Natural killer cell treated with Interleukin-12 subunit alpha and Interleukin-12 subunit beta and Interleukin-15 and Interleukin-18, amount 100 ng/mL, for 72 hours (primary cell): ENCODE data around the gene TRAFD1. TPM values are rescaled to one million over a fixed set of nuclear protein-coding genes. Genes with fewer than 3 reads are reported as not detected.
A peak's percentile ranks its signal among the peaks of the same experiment; 100 is the strongest.
"Not testable (repeated sequence)": the region's sequence is repeated elsewhere in the genome, so short reads cannot be mapped to it uniquely, and the experiment has no call there.

Source experiments
- ATAC-seq, 2 donors: fragments of 150-1000 bp; cut with Tn5 transposase in 1 of 2; sonication (Bioruptor Pico), chemical (Tn5 transposase) in 1 of 2; 2 replicates each; pipeline ENCODE4 v1.10.0; 2021
- DNase-seq: peaks from one replicate; pipeline ENCODE4 v3.0.0; 2022; ENCODE audit warnings: low spot score
- H3K27ac Mint-ChIP-seq, 2 donors: 1 replicate in 1 of 2; 2 replicates in 1 of 2; pipeline ENCODE4 v1.8.0; 2022; ENCODE audit warnings: mixed read lengths in 2 of 2, mild to moderate bottlenecking in 1 of 2, moderate library complexity in 1 of 2
- H3K27me3 Mint-ChIP-seq, 2 donors: 1 replicate in 1 of 2; 2 replicates in 1 of 2; pipeline ENCODE4 v1.8.0; 2022; ENCODE audit warnings: mixed read lengths in 2 of 2
- H3K36me3 Mint-ChIP-seq: one replicate; pipeline ENCODE4 v1.8.0; 2022; ENCODE audit warnings: mixed read lengths
- H3K4me1 Mint-ChIP-seq, 2 donors: 1 replicate in 1 of 2; 2 replicates in 1 of 2; pipeline ENCODE4 v1.8.0; 2022; ENCODE audit warnings: low read depth in 2 of 2, mixed read lengths in 2 of 2, mild to moderate bottlenecking in 1 of 2
- H3K4me3 Mint-ChIP-seq: one replicate; pipeline ENCODE4 v1.8.0; 2022; ENCODE audit warnings: mixed read lengths
- H3K9me3 Mint-ChIP-seq: 2 replicates; pipeline ENCODE4 v1.8.0; 2022; ENCODE audit warnings: mixed read lengths
- total RNA-seq, 2 donors: library from RNA; stranded (reverse); gene quantifications; one replicate each; pipeline ENCODE4 v1.2.3, GENCODE V29; 2022

TRAFD1 gene
- total RNA-seq, 2 donors from 2014 or later = 50.9 to 81.4 TPM

DNA sequence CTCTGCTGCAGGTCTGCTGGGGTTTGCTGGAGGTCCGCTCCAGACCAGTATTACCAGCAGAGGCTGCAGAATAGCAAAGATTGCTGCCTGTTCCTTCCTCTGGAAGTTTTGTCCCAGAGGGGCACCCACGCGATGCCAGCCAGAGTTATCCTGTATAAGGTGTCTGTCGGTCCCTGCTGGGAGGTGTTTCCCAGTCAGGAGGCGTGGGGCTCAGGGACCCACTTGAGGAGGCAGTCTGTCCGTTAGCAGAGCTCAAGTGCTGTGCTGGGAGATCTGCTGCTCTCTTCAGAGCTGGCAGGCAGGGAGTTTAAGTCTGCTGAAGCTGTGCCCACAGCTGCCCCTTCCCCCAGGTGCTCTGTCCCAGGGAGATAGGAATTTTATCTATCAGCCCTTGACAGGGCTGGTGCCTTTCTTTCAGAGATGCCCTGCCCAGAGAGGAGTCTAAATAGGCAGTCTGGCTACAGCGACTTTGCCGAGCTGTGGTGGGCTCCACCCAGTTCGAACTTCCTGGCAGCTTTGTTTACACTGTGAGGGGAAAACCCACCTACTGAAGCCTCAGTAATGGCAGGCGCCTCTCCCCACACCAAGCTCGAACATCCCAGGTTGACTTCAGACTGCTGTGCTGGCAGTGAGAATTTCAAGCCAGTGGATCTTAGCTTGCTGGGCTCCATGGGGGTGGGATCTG, 33.2 kb downstream of the TRAFD1 start:
- not testable (repeated sequence) for H3K4me3 Mint-ChIP-seq, H3K27me3 Mint-ChIP-seq, DNase-seq, H3K9me3 Mint-ChIP-seq
- H3K4me1 Mint-ChIP-seq = peaks cover 18 to 20% of the 10 kb centered on the region in 2 donors
- H3K27ac Mint-ChIP-seq = peak overlapping the region in 1 of 2 donors; percentile 78
- peaks cover 40% of the 10 kb centered on the region for H3K36me3 Mint-ChIP-seq
- peak in 1 of 2 donors; percentile 38 for ATAC-seq

DNA sequence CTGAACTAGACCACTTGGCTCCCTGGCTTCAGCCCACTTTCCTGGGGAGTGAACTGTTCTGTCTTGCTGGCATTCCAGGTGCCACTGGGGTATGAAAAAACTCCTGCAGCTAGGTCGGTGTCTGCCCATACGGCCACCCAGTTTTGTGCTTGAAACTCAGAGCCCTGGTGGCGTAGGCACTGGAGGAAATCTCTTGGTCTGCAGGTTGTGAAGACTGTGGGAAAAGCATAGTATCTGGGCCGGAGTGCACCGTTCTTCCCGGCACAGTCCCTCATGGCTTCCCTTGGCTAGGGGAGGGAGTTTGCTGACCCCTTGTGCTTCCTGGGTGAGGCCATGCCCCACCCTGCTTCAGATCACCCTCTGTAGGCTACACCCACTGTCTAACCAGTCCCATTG, 33.8 kb downstream of the TRAFD1 start:
- DNase-seq (no peak), ATAC-seq (no peak)
- Mint-ChIP-seq H3K36me3 (peaks cover 35% of the 10 kb centered on the region), H3K4me3 (no peak overlapping the region), H3K4me1 (peaks cover 18 to 20% of the 10 kb centered on the region in 2 donors), H3K27me3 (no peaks in the 10 kb centered on the region), H3K9me3 (peaks cover 7% of the 10 kb centered on the region), H3K27ac (peak overlapping the region in 1 of 2 donors; percentile 78)

DNA sequence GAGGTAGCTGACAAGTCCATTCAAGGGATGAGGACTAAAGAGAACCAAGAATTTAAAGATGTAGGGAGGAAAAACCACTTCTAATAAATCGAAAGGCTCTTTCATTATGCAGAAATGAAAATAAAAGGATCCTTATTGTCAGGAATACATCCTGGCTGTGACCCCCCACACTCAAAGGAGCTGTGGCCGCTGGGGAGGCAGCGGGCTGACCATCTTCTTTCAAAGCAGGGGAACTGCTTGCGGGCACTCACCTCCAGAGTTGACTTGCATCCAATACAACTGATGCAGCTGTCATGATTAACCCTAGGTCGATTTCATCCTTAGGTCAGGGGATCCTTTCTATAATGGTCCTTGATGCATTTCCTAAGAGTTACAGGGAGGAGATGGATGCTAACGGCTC, 35.3 kb downstream of the TRAFD1 start:
- Mint-ChIP-seq H3K9me3 (peaks cover 7% of the 10 kb centered on the region), H3K27ac (no peak overlapping the region), H3K27me3 (no peaks in the 10 kb centered on the region), H3K36me3 (peaks cover 29% of the 10 kb centered on the region), H3K4me3 (no peak overlapping the region), H3K4me1 (peaks cover 18 to 20% of the 10 kb centered on the region in 2 donors)
- no peak for ATAC-seq
- no peak for DNase-seq

DNA sequence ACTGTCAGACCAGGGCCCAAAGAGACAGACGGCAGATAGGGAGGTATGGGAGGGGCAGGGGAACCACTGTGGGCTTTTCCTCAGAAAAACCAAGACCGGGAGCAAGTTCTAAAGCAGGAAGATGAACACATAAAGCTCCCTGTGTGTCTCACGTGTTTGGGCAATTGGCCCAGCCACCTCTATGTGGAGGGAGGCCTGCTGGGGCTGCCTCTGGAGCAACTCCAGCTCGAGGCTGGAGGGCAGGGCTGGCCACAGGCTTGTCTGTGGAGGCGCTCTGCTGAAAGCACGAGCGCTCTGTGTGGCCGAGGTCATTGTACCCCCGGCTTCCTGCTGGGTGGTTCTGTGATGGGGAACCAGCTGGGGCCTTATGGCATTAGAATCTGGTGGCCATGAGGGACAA, 36.4 kb downstream of the TRAFD1 start:
- Mint-ChIP-seq H3K36me3 (peaks cover 18% of the 10 kb centered on the region), H3K4me3 (no peak overlapping the region), H3K27ac (peak overlapping the region in 1 of 2 donors; percentile 70), H3K4me1 (peaks cover 11 to 17% of the 10 kb centered on the region in 2 donors), H3K9me3 (peaks cover 7% of the 10 kb centered on the region), H3K27me3 (no peaks in the 10 kb centered on the region)
- ATAC-seq = no peak
- DNase-seq = no peak

DNA sequence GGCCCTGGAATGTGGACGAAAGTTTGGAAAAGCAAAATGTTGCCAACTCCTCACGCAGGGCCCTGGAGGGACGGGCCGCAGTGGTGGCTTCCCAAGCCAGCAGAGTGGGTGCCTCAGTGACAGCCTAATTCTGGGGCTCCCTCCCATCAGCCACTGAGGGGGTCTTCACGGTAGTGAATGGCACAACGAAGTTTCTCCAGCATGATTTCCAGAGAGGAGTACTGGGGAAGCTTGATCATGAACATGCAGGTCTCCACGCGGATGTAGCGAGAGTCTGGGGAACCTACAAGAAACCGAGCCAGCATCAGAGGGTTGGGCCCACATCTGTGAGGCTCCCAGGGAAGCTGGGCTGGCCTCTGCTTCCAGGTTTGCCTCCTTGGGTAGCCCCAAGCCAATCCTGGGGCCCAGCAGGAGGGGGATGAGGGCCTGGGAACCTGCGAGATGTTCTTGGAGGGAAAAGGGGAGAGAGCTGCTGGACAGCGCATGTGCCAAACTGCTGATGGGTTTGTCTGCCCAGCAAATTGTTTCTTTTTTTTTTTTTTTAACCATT, 37.0 kb downstream of the TRAFD1 start:
- ATAC-seq (no peak), DNase-seq (no peak)
- H3K4me1 Mint-ChIP-seq = peaks cover 11 to 13% of the 10 kb centered on the region in 2 donors
- H3K27me3 Mint-ChIP-seq = no peaks in the 10 kb centered on the region
- H3K36me3 Mint-ChIP-seq = peaks cover 12% of the 10 kb centered on the region
- peak overlapping the region in 1 of 2 donors; percentile 70 for H3K27ac Mint-ChIP-seq
- H3K4me3 Mint-ChIP-seq = no peak overlapping the region
- peaks cover 7% of the 10 kb centered on the region for H3K9me3 Mint-ChIP-seq

DNA sequence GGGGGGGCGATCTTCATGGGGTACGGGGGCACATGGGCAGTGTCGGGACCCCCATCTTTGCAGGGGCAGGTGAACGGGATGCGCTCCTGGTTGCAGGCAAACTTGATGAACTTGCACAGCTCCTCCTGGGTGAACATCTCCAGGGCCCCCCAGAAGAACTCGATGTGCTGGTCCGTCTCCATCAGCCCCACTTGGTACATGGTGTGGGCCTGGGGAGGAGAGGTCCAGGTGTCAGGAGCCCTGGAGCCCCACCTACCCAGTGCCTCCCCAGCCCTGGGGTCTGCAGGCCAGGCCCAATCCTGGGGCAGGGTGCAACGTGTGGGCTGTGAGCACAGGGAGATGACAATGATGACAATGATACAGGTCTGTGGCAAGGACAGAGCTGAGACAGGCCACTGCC, 37.7 kb downstream of the TRAFD1 start:
- Mint-ChIP-seq H3K36me3 (peaks cover 5% of the 10 kb centered on the region), H3K4me1 (peaks cover 5 to 9% of the 10 kb centered on the region in 2 donors), H3K4me3 (no peak overlapping the region), H3K27ac (no peak overlapping the region), H3K9me3 (peaks cover 3% of the 10 kb centered on the region), H3K27me3 (no peaks in the 10 kb centered on the region)
- ATAC-seq (no peak), DNase-seq (no peak)

DNA sequence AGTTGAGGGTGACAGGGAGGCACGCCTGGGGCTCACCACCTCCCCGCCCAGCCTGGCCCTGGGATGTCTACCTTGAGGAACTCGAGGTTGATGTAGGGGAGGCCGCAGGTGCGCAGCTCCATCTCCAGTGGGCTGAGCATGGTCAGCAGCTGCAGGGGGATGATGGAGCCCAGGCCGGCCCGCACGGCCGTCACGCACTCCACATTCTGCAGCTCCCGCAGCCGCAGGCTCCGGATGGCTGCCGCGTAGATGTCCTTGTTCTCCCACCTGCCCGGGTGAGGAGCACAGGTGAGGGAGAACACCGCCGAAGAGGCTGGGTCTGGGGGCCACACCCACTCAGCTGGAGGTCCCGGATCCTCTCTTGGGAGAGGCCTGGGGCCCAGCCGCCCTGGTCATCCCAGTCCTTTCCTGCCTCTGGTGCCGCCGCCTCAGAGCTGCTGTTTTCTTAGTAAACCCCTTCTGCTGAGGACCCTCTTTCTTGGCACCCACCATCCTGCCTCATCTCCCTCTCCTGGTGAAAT, 38.2 kb downstream of the TRAFD1 start:
- H3K9me3 Mint-ChIP-seq = no peaks in the 10 kb centered on the region
- DNase-seq = no peak
- no peak overlapping the region for H3K4me3 Mint-ChIP-seq
- no peak overlapping the region for H3K27ac Mint-ChIP-seq
- no peaks in the 10 kb centered on the region for H3K27me3 Mint-ChIP-seq
- peak in 1 of 2 donors; percentile 21 for ATAC-seq
- H3K4me1 Mint-ChIP-seq = peaks cover under 1 to 5% of the 10 kb centered on the region in 2 donors
- no peaks in the 10 kb centered on the region for H3K36me3 Mint-ChIP-seq

DNA sequence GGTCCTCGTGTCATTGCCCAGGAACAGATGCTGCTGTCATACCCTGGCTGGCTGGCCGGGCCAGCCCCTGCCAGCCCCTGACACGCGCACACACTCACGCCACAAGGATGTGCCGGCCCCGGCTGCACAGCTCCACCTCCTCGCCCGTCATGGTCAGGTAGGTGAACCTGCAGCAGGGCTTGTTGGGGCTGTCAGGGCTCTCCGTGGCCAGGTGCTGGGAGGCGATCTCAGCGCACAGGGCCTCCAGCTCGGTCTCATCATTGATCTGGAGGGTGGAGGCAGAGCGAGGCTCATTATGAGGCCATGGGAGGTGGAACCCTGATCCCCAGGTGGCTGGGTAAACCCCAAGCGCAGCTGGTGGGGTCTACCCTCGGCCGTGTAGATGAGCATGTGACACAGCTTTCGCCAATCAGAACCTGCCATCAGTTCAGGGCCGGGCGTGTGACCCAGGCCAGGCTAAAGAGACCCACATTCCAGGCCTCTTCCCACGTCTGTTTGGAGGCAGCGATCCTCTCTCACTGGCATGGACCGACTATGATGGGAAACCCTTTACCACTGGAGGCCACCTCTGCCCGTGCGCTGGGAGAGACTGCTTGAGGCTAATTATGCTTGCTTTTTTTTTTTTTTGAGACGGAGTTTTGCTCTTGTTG, 38.8 kb downstream of the TRAFD1 start:
- no peak for ATAC-seq
- H3K4me3 Mint-ChIP-seq = no peak overlapping the region
- H3K36me3 Mint-ChIP-seq = no peaks in the 10 kb centered on the region
- no peaks in the 10 kb centered on the region for H3K27me3 Mint-ChIP-seq
- no peak overlapping the region for H3K27ac Mint-ChIP-seq
- H3K4me1 Mint-ChIP-seq = peaks cover 0 to 4% of the 10 kb centered on the region in 2 donors
- no peak for DNase-seq
- no peaks in the 10 kb centered on the region for H3K9me3 Mint-ChIP-seq

DNA sequence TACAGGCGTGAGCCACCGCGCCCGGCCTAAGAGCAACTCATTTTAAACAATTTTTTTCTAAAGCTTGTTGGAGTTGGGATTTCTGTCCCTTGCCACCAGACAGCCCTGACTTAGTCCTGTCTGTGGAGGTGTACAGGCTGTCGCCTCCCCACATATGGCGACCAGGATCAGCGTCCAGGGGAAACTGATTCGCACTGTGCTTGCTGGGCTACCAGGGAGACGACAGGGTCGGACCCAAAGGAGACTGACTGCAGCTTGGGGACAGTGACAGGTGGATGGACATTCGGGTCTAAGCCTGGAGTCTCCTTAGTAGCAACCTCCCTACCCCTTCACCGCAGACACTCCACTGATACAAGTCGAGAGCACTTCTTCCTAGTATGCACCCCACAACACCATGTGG, 40.3 kb downstream of the TRAFD1 start:
- Mint-ChIP-seq H3K36me3 (no peaks in the 10 kb centered on the region), H3K27me3 (no peaks in the 10 kb centered on the region), H3K27ac (no peak overlapping the region), H3K9me3 (no peaks in the 10 kb centered on the region), H3K4me3 (no peak overlapping the region), H3K4me1 (no peaks in the 10 kb centered on the region)
- ATAC-seq = no peak
- DNase-seq = no peak

DNA sequence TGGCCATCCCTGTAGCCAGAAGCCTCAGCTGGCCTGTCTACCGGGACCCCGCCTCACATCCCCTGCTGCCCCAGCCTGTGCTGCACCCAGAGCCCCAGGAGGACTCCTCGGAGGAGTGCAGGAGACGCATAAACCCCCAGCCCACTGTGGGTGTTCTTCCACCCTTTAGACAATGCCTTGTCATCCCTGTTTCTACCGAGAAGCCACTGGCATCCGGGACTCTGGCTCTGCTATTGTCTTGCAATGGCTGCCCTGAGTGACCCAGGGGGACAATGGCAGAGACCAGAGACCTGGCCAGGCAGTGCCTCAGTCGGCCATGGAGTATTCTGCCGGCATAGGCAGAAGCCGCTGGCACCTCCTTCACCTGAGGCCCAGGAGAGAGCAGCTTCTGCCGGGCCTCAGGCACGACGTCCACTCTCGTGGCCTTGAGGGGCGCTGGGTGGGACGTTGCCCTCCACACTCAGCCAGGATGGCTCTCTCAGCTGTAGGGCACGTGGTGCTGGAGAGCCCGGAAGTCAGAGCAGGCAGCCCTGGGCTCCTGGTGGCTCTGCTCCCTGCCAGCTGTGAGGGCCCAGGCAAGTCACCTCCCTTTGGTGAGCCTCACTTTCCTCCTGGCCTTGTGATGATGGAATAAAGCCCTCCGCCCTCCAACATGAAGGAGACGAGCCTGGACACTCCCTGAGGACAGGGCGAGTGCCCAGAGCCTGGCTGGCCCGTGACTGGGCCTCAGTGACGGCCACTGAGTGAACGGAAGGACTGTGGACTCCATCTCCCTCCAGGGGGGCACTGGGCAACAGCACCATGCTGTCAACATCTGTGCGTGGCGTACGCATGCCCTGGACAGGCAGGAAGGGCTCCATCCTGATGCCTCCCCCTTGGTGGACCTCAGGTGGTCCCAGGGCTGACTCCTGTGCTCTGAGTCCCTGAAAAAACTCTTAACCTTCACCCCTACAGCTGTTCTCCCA, 41.0 kb downstream of the TRAFD1 start:
- Mint-ChIP-seq H3K36me3 (no peaks in the 10 kb centered on the region), H3K27ac (no peak overlapping the region), H3K4me3 (no peak overlapping the region), H3K4me1 (no peaks in the 10 kb centered on the region), H3K9me3 (no peaks in the 10 kb centered on the region), H3K27me3 (no peaks in the 10 kb centered on the region)
- DNase-seq = no peak
- no peak for ATAC-seq

DNA sequence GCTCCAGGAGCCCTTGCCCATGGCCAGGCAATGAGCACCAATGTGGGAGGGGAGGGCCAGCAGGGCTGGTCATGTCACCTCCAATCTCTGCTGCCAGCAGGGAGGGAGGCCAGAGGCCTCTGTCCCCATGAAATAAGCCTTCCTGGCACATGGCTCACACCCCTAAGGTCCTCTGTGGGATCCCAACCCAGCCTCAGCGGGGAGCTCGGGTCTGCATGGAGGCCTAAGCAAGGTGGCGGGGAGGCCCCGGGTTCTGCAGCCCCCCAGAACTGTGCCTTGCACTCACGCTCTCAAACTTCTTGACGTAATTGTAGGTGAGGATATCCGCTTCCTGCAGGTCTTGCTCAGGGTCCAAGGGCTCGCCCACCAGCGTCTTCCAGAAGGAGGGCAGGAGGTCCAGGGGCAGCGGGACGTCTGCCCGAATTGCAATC, 41.7 kb downstream of the TRAFD1 start:
- Mint-ChIP-seq H3K27me3 (no peaks in the 10 kb centered on the region), H3K36me3 (no peaks in the 10 kb centered on the region), H3K9me3 (no peaks in the 10 kb centered on the region), H3K27ac (no peak overlapping the region), H3K4me1 (no peaks in the 10 kb centered on the region), H3K4me3 (no peak overlapping the region)
- ATAC-seq (no peak), DNase-seq (no peak)

DNA sequence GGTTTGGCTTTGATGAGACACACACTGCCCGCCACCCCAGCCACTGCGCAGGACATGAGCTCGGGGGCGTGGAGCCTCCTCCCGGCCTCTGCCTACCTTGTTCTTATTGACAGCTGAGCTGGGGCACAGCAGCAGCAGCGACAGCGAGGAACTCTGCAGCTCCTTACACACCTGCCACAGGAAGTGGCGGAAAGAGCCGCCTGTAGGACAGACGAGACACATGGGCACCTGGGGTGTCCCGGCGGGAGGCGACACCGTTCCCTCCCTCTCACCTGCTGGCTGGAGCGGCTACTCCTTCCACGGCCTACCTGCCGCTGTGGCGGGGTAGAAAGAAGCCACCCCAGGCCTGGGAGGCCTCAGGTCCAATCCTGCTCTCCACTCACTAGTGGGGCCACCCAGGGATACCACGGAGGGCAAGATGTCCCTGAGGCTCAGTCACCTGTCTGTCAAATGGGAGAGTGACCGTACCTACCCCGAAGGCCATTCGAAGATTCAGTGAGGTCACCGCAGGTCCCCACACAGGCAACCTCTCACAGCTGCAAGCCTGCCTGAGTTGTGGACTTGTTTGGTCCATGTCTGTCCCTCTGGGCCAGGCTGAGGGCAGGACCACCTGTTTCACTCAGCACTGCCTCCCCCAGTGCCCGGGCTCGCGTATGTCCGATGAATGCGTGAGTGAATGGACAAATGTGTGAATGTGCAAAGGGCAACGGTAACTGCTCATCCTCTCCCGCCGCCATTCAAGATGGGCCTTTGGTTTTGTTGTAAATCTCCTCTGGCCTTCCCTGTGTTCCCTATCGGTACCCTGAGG, 42.6 kb downstream of the TRAFD1 start:
- no peaks in the 10 kb centered on the region for H3K27me3 Mint-ChIP-seq
- ATAC-seq (no peak), DNase-seq (no peak)
- H3K27ac Mint-ChIP-seq = peak overlapping the region in 1 of 2 donors; percentile 50
- H3K36me3 Mint-ChIP-seq = no peaks in the 10 kb centered on the region
- no peaks in the 10 kb centered on the region for H3K9me3 Mint-ChIP-seq
- no peak overlapping the region for H3K4me3 Mint-ChIP-seq
- no peaks in the 10 kb centered on the region for H3K4me1 Mint-ChIP-seq

DNA sequence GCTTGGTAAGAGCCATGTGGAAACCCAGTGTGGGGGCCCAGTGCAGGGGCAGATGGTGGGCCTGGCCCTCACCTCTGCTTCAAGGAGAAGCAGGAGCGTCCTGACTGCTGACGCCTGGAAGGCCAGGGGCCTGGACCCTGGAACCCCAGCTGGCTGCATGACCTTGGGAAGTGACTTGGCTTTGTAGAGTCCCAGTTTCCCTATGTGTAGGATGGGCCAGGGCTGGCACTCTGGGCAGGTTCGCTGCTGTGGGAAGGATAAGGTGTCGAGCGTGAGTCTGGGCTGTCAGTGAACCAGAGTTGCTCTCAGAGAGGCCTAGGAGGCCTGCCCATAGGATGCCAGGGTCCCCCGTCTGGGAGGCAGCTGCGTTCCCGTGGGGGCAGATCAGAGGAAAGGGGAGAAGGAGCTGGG, 43.2 kb downstream of the TRAFD1 start:
- Mint-ChIP-seq H3K36me3 (no peaks in the 10 kb centered on the region), H3K27ac (peak overlapping the region in 1 of 2 donors; percentile 50), H3K9me3 (no peaks in the 10 kb centered on the region), H3K4me3 (no peak overlapping the region), H3K4me1 (no peaks in the 10 kb centered on the region), H3K27me3 (no peaks in the 10 kb centered on the region)
- no peak for ATAC-seq
- DNase-seq = no peak
